Measurements from ENCODE around the gene CXXC4. TPM values are rescaled to one million over a fixed set of nuclear protein-coding genes. Genes with fewer than 3 reads are reported as not detected.
A peak's percentile ranks its signal among the peaks of the same experiment; 100 is the strongest.

Gene CXXC4
- total RNA-seq (2014; rRNA removed; shearing (Covaris generic)) (3.0 and 3.9 TPM in 2 replicates), polyA plus RNA-seq (2016; fragmentation: Nextera tagmentation; extraction: Ambion mirVana) (1.6 and 4.3 TPM in 2 replicates)
- long read RNA-seq, result 0 reads

DNA sequence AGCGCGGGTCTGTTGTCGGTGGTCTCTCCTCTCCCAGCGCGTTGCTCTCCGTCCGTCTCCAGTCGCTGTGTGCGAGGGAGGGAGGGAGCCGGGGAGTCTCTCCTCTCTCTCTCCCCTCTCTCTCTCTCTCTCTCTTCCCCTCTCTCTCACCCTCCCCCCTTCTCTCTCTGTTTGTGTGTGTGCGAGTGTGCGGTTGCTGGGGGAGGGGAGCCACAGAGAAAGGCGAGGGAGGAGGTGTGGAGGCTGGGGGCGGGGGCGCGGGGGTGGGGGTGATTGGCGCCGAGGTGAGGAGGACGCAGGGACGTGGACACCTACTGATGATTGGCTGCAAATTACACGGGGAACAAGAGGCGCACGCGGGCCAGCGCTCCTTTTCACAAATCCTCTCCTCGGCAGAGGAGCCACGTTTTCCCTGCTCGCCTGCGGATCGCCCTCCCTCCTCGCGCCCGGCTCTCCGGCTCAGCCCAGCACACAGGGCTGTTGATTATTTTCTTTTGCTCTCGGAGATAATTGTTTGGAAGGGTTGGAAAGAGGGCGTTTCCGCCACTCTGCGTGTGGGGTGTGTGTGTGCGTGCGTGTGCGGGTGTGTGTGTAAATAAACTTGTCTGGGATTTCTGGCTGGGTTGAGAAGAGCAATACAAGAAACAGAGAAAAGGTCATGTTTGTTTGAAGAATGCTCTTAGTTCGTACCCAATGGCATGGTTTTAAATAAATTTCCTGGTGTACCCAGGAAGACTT lies at the start of gene CXXC4:
Gene CXXC4 (minus strand): TSS at position 73 of the 738 bp plus-strand sequence. CDS start 3,092 bp downstream, outside the sequence.
- Histone ChIP-seq H4K20me1 (replicated peaks; ENCODE audit: insufficient read depth) (no peaks in the 10 kb centered on the region), H3K4me3 (peak within 1 kb of the TSS; percentile 91), H3K79me2 (replicated peaks; ENCODE audit: insufficient read depth) (no peaks in the 10 kb centered on the region), H3K9me2 (ENCODE audit: insufficient read depth) (no peaks in the 10 kb centered on the region), H3K36me3 (ENCODE audit: insufficient read depth) (no peaks in the 10 kb centered on the region), H3K4me2 (peak within 1 kb of the TSS; percentile 93), H2AFZ (peak within 1 kb of the TSS; percentile 95), H3K27me3 (ENCODE audit: insufficient read depth) (peaks cover 31% of the 10 kb centered on the region), H3K27ac (ENCODE audit: low read depth) (peak within 1 kb of the TSS; percentile 88; the same call in 1 of the 2 replicates), H3K4me1 (ENCODE audit: insufficient read depth) (peaks cover 35% of the 10 kb centered on the region), H3F3A (replicated peaks; ENCODE audit: low read depth) (peaks cover 13% of the 10 kb centered on the region; the same call in 1 of the 2 replicates)
- TF ChIP-seq ZNF114 (CRISPR knock-in tag; IDR thresholded peaks at IDR 0.05) (no peak), POLR2AphosphoS5 (IDR thresholded peaks at IDR 0.05; ENCODE audit: low read depth) (peak; percentile 45), CREB1 (CRISPR knock-in tag; IDR thresholded peaks at IDR 0.05; ENCODE audit: low read depth) (peak; percentile 71)
- TF ChIP-seq, protein P1, sequence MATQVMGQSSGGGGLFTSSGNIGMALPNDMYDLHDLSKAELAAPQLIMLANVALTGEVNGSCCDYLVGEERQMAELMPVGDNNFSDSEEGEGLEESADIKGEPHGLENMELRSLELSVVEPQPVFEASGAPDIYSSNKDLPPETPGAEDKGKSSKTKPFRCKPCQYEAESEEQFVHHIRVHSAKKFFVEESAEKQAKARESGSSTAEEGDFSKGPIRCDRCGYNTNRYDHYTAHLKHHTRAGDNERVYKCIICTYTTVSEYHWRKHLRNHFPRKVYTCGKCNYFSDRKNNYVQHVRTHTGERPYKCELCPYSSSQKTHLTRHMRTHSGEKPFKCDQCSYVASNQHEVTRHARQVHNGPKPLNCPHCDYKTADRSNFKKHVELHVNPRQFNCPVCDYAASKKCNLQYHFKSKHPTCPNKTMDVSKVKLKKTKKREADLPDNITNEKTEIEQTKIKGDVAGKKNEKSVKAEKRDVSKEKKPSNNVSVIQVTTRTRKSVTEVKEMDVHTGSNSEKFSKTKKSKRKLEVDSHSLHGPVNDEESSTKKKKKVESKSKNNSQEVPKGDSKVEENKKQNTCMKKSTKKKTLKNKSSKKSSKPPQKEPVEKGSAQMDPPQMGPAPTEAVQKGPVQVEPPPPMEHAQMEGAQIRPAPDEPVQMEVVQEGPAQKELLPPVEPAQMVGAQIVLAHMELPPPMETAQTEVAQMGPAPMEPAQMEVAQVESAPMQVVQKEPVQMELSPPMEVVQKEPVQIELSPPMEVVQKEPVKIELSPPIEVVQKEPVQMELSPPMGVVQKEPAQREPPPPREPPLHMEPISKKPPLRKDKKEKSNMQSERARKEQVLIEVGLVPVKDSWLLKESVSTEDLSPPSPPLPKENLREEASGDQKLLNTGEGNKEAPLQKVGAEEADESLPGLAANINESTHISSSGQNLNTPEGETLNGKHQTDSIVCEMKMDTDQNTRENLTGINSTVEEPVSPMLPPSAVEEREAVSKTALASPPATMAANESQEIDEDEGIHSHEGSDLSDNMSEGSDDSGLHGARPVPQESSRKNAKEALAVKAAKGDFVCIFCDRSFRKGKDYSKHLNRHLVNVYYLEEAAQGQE (IDR thresholded peaks at IDR 0.05; ENCODE audit: unreplicated experiment), result peak; percentile 28
- no peaks in the 10 kb centered on the region; the same call in 2 of the 3 replicates for H3K9me3 Mint-ChIP-seq
- peaks cover 39% of the 10 kb centered on the region for H3K4me1 Mint-ChIP-seq
- DNase-seq (ENCODE audit: low spot score) (peak; percentile 94), ATAC-seq (peak; percentile 53)
- H3K27ac Mint-ChIP-seq, result peak within 1 kb of the TSS; percentile 90
- peaks cover 27% of the 10 kb centered on the region for H3K27me3 Mint-ChIP-seq (ENCODE audit: insufficient read depth, low read depth, poor library complexity)
- H3K36me3 Mint-ChIP-seq (ENCODE audit: low read depth), result no peaks in the 10 kb centered on the region
- peak within 1 kb of the TSS; percentile 91 for H3K4me3 Mint-ChIP-seq

DNA sequence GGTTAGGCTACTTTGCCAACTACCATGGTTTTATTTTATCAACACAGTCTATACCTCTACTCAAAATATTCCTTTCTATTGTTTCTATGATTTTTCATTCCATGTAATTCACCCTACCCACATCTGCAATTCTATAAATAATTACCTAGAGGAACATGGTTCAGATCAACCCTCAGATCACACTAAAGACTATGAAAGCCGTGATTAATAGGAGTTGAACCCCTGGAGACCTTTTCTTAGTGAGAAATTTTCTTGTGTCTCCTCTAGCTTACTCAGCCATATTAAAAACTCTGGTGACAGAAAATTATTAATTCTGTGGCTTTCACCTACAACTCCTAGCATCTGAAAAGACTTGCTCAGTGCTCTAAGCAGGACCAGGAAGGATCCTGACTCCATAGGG lies 38.5 kb upstream of the CXXC4 start:
- H3K4me1 Mint-ChIP-seq, result peaks cover 16% of the 10 kb centered on the region; the same call in 2 of the 3 replicates
- H3K4me3 Mint-ChIP-seq, result no peak overlapping the region
- H3K9me3 Mint-ChIP-seq, result no peaks in the 10 kb centered on the region
- Histone ChIP-seq H3K4me2 (no peak overlapping the region), H3K27me3 (ENCODE audit: insufficient read depth) (no peaks in the 10 kb centered on the region), H3F3A (replicated peaks; ENCODE audit: low read depth) (no peaks in the 10 kb centered on the region), H3K4me1 (ENCODE audit: insufficient read depth) (no peaks in the 10 kb centered on the region), H3K36me3 (ENCODE audit: insufficient read depth) (no peaks in the 10 kb centered on the region), H3K27ac (ENCODE audit: low read depth) (no peak overlapping the region), H4K20me1 (replicated peaks; ENCODE audit: insufficient read depth) (no peaks in the 10 kb centered on the region), H2AFZ (no peak overlapping the region), H3K4me3 (no peak overlapping the region), H3K79me2 (replicated peaks; ENCODE audit: insufficient read depth) (no peaks in the 10 kb centered on the region), H3K9me2 (ENCODE audit: insufficient read depth) (no peaks in the 10 kb centered on the region)
- DNase-seq (ENCODE audit: low spot score) (no peak), ATAC-seq (no peak)
- no peak overlapping the region for H3K27ac Mint-ChIP-seq
- no peaks in the 10 kb centered on the region for H3K36me3 Mint-ChIP-seq (ENCODE audit: low read depth)
- H3K27me3 Mint-ChIP-seq (ENCODE audit: insufficient read depth, low read depth, poor library complexity), result no peaks in the 10 kb centered on the region
- TF ChIP-seq ZNF114 (CRISPR knock-in tag; IDR thresholded peaks at IDR 0.05) (no peak), ZNF331 (CRISPR knock-in tag; IDR thresholded peaks at IDR 0.05; ENCODE audit: low read depth) (no peak), EZH2 (IDR thresholded peaks at IDR 0.05; ENCODE audit: low read depth, unreplicated experiment) (no peak), EZH2phosphoT487 (IDR thresholded peaks at IDR 0.05; ENCODE audit: unreplicated experiment) (no peak)
- TF ChIP-seq, protein P2, sequence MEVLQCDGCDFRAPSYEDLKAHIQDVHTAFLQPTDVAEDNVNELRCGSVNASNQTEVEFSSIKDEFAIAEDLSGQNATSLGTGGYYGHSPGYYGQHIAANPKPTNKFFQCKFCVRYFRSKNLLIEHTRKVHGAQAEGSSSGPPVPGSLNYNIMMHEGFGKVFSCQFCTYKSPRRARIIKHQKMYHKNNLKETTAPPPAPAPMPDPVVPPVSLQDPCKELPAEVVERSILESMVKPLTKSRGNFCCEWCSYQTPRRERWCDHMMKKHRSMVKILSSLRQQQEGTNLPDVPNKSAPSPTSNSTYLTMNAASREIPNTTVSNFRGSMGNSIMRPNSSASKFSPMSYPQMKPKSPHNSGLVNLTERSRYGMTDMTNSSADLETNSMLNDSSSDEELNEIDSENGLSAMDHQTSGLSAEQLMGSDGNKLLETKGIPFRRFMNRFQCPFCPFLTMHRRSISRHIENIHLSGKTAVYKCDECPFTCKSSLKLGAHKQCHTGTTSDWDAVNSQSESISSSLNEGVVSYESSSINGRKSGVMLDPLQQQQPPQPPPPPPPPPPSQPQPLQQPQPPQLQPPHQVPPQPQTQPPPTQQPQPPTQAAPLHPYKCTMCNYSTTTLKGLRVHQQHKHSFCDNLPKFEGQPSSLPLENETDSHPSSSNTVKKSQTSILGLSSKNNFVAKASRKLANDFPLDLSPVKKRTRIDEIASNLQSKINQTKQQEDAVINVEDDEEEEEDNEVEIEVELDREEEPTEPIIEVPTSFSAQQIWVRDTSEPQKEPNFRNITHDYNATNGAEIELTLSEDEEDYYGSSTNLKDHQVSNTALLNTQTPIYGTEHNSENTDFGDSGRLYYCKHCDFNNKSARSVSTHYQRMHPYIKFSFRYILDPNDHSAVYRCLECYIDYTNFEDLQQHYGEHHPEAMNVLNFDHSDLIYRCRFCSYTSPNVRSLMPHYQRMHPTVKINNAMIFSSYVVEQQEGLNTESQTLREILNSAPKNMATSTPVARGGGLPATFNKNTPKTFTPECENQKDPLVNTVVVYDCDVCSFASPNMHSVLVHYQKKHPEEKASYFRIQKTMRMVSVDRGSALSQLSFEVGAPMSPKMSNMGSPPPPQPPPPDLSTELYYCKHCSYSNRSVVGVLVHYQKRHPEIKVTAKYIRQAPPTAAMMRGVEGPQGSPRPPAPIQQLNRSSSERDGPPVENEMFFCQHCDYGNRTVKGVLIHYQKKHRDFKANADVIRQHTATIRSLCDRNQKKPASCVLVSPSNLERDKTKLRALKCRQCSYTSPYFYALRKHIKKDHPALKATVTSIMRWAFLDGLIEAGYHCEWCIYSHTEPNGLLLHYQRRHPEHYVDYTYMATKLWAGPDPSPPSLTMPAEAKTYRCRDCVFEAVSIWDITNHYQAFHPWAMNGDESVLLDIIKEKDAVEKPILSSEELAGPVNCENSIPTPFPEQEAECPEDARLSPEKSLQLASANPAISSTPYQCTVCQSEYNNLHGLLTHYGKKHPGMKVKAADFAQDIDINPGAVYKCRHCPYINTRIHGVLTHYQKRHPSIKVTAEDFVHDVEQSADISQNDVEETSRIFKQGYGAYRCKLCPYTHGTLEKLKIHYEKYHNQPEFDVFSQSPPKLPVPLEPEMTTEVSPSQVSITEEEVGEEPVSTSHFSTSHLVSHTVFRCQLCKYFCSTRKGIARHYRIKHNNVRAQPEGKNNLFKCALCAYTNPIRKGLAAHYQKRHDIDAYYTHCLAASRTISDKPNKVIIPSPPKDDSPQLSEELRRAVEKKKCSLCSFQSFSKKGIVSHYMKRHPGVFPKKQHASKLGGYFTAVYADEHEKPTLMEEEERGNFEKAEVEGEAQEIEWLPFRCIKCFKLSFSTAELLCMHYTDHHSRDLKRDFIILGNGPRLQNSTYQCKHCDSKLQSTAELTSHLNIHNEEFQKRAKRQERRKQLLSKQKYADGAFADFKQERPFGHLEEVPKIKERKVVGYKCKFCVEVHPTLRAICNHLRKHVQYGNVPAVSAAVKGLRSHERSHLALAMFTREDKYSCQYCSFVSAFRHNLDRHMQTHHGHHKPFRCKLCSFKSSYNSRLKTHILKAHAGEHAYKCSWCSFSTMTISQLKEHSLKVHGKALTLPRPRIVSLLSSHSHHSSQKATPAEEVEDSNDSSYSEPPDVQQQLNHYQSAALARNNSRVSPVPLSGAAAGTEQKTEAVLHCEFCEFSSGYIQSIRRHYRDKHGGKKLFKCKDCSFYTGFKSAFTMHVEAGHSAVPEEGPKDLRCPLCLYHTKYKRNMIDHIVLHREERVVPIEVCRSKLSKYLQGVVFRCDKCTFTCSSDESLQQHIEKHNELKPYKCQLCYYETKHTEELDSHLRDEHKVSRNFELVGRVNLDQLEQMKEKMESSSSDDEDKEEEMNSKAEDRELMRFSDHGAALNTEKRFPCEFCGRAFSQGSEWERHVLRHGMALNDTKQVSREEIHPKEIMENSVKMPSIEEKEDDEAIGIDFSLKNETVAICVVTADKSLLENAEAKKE (CRISPR knock-in tag; IDR thresholded peaks at IDR 0.05), result no peak
